Measurements from ENCODE around the gene HS3ST6. TPM values are rescaled to one million over a fixed set of nuclear protein-coding genes. Genes with fewer than 3 reads are reported as not detected.

HS3ST6 gene
- total RNA-seq, 2 experiments from 2014 or later: not detected

DNA sequence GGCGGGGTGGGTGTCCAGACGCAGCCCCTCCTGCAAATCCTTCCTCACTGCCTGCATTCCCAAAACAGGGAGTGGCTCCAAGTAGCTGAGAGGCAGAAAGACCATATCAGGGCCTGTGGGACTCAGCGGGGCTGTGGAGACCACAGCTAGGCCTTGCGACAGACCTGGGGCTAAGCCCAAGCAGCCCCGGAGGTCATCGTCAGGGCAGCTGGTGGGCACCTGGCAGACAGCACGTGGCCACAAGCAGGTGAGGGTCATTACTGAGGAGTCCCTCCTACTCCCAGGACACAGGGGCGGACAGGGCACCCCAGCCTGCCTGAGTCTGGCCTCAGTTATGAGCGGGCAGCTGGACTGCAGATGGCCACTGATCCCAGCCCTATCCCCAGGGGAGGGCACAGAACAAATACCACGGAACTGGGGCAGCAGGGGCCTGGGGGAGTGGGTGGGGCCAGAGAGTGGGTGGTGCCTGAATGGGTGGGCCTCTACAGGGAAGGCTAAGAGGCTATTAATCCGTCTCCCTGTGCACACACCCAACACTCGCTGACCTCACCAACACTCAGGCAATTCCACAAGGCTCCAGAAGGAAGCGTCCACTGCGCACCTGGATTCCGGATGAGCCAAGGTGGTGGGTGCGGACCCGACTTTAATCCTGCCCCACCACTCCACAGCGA, 8.5 kb downstream of the HS3ST6 start:
- H3K27ac Mint-ChIP-seq: no peak overlapping the region
- peaks cover 15% of the 10 kb centered on the region for H3K27me3 Mint-ChIP-seq
- no peaks in the 10 kb centered on the region for H3K4me1 Mint-ChIP-seq (ENCODE audit: low read depth)
- ChIA-PET POLR2A (no interaction called here), CTCF (no interaction called here)
- DNase-seq: no peak
- no peaks in the 10 kb centered on the region for H3K36me3 Mint-ChIP-seq
- no peaks in the 10 kb centered on the region for H3K9me3 Mint-ChIP-seq
- no peak overlapping the region for H3K4me3 Mint-ChIP-seq
- intact Hi-C loops (cut with micrococcal nuclease): no loop called here

DNA sequence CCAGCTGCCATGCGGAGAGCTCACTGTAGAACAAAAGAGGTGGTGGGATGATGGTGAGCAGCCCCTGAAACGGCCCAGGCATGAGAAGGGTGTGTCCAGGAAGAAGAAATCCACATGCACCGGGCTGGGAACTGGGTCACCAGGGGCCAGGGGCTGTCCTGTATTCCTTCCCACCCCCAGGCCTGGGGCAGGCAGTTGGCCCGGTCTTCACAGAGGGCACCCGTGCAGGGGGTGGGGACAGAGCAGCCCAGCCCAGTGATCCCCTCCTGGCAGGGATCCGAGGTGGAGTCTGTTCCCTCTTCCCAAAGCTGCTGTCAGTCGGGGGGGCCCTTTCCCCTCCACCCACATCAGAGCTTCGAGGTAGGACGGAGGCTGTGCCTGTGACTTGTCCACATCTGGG, 9.2 kb downstream of the HS3ST6 start:
- intact Hi-C loops (cut with micrococcal nuclease): no loop called here
- CTCF ChIA-PET: no interaction called here

GRCh38 chr16:1908184-1908583, 10.0 kb downstream of the HS3ST6 start:
- Mint-ChIP-seq H3K36me3 (no peaks in the 10 kb centered on the region), H3K4me3 (no peak overlapping the region), H3K4me1 (ENCODE audit: low read depth) (no peaks in the 10 kb centered on the region), H3K9me3 (no peaks in the 10 kb centered on the region), H3K27ac (no peak overlapping the region), H3K27me3 (peaks cover 12% of the 10 kb centered on the region)
- ChIA-PET CTCF (no interaction called here), POLR2A (no interaction called here)
- intact Hi-C loops (cut with micrococcal nuclease): no loop called here
- no peak for DNase-seq

More for the DNA sequence above, 9.2 kb downstream of the HS3ST6 start:
- no peak for DNase-seq
- Mint-ChIP-seq H3K27ac (no peak overlapping the region), H3K36me3 (no peaks in the 10 kb centered on the region), H3K4me3 (no peak overlapping the region), H3K27me3 (peaks cover 12% of the 10 kb centered on the region), H3K4me1 (ENCODE audit: low read depth) (no peaks in the 10 kb centered on the region), H3K9me3 (no peaks in the 10 kb centered on the region)
- POLR2A ChIA-PET: no interaction called here

DNA sequence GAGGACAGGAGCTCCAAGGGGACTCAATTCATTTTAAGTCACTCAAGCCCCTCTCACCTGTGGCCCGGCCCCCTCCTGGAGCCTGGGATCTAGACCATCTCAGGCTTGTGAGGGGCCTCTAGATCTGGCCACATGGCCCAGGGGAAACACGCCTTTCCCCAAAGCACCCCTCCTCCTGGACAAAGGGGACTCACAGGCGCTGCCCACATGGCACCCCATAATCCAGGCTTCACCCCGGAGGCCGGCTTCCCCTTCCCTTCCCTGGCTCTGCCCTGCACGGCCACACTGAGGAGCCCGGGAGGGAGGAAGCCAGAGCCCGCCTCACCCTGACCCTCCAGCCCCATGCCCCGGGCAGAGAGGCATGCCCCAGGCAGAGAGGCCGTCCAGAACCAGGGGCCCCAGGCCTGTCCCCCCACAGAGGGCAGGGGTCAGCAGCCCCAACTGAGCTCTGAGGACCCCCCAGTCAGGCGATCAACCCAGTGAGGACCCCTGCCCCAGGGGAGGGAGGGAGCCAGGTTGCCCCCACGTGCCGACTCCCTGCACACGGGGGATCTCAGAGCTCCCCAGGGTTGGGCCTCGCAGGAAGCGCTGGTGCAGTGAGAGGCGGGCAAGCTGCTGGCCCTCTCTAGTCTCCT, 10.9 kb downstream of the HS3ST6 start:
- no peaks in the 10 kb centered on the region for H3K9me3 Mint-ChIP-seq
- no peak for DNase-seq
- ChIA-PET POLR2A (no interaction called here), CTCF (no interaction called here)
- no peak overlapping the region for H3K27ac Mint-ChIP-seq
- no peaks in the 10 kb centered on the region for H3K4me1 Mint-ChIP-seq (ENCODE audit: low read depth)
- H3K4me3 Mint-ChIP-seq: no peak overlapping the region
- H3K27me3 Mint-ChIP-seq: peaks cover 12% of the 10 kb centered on the region
- intact Hi-C loops (cut with micrococcal nuclease): no loop called here
- H3K36me3 Mint-ChIP-seq: no peaks in the 10 kb centered on the region

DNA sequence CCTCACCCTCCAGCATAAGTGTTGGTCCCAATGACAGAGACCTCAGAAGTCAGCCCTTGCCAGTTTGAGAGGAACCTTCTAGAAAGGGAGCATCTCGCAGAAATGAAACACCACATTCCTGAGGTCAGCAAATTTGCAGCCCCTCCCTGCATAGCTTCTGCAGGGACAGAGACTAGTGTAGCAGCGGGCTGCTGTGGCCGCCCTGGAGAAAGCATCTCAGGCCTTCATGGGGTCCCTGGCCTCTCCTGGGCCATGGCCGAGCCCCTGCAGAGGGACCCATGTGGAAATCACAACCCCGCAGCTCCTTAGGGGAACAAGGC, 11.4 kb downstream of the HS3ST6 start:
- Mint-ChIP-seq H3K27me3 (peaks cover 12% of the 10 kb centered on the region), H3K4me3 (no peak overlapping the region), H3K9me3 (no peaks in the 10 kb centered on the region), H3K27ac (no peak overlapping the region), H3K4me1 (ENCODE audit: low read depth) (no peaks in the 10 kb centered on the region), H3K36me3 (no peaks in the 10 kb centered on the region)
- POLR2A ChIA-PET: no interaction called here
- DNase-seq: no peak
- CTCF ChIA-PET: no interaction called here
- intact Hi-C loops (cut with micrococcal nuclease): no loop called here

DNA sequence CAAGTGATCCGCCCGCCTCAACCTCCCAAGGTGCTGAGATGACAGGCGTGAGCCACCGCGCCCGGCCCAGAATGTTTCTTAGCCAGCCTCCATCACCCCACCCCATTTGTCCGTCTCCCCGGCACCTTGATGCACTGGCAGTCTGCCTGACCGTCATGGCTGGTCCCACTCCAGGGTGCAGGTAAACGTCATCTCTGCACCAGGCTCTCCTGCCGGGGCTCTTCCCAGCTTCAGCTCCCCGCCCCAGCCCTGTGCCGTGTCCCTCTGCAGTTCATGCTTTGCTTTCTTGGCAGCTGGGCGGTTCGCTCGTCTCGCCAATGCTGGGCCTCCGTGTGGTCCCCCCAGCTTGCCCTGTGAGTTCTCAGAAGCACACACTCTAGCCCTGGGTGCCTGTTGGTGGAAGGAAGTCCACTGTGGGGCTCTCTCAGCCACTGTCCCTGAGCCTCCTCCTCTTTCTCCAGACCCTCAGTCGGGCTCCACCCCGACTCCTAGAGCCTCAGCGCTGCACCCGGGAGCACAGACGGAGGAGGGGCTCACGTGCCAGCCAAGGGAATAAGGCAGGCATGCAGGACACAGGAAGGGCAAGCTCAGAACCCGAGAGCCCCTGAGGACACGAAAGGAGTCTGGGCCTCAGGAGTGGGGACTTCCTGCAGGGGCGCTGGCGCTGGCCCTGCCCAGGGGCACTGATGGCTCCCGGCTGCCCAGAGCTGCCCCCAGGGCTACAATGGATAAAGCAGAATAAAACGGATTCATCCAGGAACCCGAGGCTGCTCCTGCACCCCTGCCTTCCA, 12.0 kb downstream of the HS3ST6 start:
- ChIA-PET CTCF (no interaction called here), POLR2A (no interaction called here)
- intact Hi-C loops (cut with micrococcal nuclease): no loop called here
- Mint-ChIP-seq H3K9me3 (no peaks in the 10 kb centered on the region), H3K4me1 (ENCODE audit: low read depth) (no peaks in the 10 kb centered on the region), H3K4me3 (no peak overlapping the region), H3K27me3 (peaks cover 12% of the 10 kb centered on the region), H3K36me3 (no peaks in the 10 kb centered on the region), H3K27ac (no peak overlapping the region)
- no peak for DNase-seq

- DNase-seq: no peak
- Mint-ChIP-seq H3K27ac (no peak overlapping the region), H3K27me3 (peaks cover 9% of the 10 kb centered on the region), H3K4me3 (no peak overlapping the region), H3K9me3 (no peaks in the 10 kb centered on the region), H3K36me3 (no peaks in the 10 kb centered on the region), H3K4me1 (ENCODE audit: low read depth) (no peaks in the 10 kb centered on the region)
- intact Hi-C loops (cut with micrococcal nuclease): no loop called here
- ChIA-PET CTCF (no interaction called here), POLR2A (no interaction called here)
Observed at GRCh38 chr16:1903845-1904840, 14.1 kb downstream of the HS3ST6 start.

DNA sequence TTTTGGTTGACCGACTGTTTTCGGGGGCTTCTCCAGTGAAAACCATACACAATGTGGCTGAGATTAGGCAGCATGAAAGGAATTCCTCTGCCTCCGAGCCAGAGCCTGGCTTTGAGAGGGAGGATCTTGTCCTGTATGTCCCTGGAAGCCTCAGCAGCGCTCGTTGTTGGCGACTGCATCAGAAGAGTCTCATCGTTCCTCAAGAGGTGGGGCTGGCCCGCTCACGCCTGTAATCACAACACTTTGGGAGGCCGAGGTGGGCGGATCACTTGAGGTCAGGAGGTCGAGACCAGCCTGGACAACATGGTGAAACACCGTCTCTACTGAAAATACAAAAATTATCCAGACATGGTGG, 15.0 kb downstream of the HS3ST6 start:
- no peak for DNase-seq
- ChIA-PET POLR2A (no interaction called here), CTCF (no interaction called here)
- Mint-ChIP-seq H3K36me3 (no peaks in the 10 kb centered on the region), H3K27me3 (peaks cover 6% of the 10 kb centered on the region), H3K27ac (no peak overlapping the region), H3K9me3 (no peaks in the 10 kb centered on the region), H3K4me1 (ENCODE audit: low read depth) (no peaks in the 10 kb centered on the region), H3K4me3 (no peak overlapping the region)
- intact Hi-C loops (cut with micrococcal nuclease): no loop called here

DNA sequence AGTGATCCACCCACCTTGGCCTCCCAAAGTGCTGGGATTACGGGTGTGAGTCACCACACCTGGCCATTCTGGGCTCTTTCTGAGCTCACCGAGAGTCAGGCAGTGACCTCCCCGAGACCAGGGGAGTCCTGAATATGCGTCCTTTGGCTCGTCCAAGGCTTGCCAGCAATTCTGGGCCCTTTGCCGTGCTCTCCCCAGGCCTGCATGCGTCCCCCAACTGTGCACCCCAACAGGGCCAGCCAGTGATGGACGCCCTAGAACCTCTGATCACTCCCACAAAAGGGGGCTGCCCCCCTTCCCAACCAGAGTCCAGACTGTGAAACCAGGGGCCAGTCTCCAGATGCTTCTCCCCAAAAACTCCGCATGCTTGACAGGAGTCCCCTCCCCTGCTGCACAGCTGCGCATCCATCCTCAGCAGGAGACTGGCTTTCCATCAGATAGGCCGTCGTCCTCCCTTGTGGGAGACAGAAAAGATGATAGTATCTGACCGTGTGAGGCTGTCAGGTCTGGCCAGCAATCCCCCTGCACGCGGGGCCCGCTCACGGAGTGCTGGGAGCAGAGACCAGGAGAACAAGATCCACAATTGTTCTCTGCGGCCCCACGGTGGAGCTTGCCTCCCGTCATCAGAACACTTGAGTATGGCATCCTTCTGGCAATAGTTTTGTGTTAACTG, 15.5 kb downstream of the HS3ST6 start:
- no peak overlapping the region for H3K4me3 Mint-ChIP-seq
- no peak for DNase-seq
- H3K36me3 Mint-ChIP-seq: no peaks in the 10 kb centered on the region
- H3K4me1 Mint-ChIP-seq (ENCODE audit: low read depth): no peaks in the 10 kb centered on the region
- POLR2A ChIA-PET: no interaction called here
- no peak overlapping the region for H3K27ac Mint-ChIP-seq
- no peaks in the 10 kb centered on the region for H3K9me3 Mint-ChIP-seq
- CTCF ChIA-PET: no interaction called here
- intact Hi-C loops (cut with micrococcal nuclease): no loop called here
- H3K27me3 Mint-ChIP-seq: peaks cover 6% of the 10 kb centered on the region

- peaks cover 3% of the 10 kb centered on the region for H3K27me3 Mint-ChIP-seq
- H3K4me3 Mint-ChIP-seq: no peak overlapping the region
- DNase-seq: no peak
- CTCF ChIA-PET: no interaction called here
- no peaks in the 10 kb centered on the region for H3K4me1 Mint-ChIP-seq (ENCODE audit: low read depth)
- intact Hi-C loops (cut with micrococcal nuclease): no loop called here
- no peaks in the 10 kb centered on the region for H3K9me3 Mint-ChIP-seq
- H3K36me3 Mint-ChIP-seq: no peaks in the 10 kb centered on the region
- H3K27ac Mint-ChIP-seq: no peak overlapping the region
- POLR2A ChIA-PET: no interaction called here
Observed at GRCh38 chr16:1900452-1900774, 17.8 kb downstream of the HS3ST6 start.

GRCh38 chr16:1899641-1900451, 18.4 kb downstream of the HS3ST6 start:
- H3K27me3 Mint-ChIP-seq: peaks cover 3% of the 10 kb centered on the region
- intact Hi-C loops (cut with micrococcal nuclease): no loop called here
- no peak for DNase-seq
- no peaks in the 10 kb centered on the region for H3K36me3 Mint-ChIP-seq
- H3K27ac Mint-ChIP-seq: no peak overlapping the region
- no peaks in the 10 kb centered on the region for H3K9me3 Mint-ChIP-seq
- no peak overlapping the region for H3K4me3 Mint-ChIP-seq
- ChIA-PET POLR2A (interaction anchor here (0.7 kb wide), 1 partner anchor 75 kb away, joined by 7 read pairs; no protein-coding TSS in a partner anchor), CTCF (no interaction called here)
- H3K4me1 Mint-ChIP-seq (ENCODE audit: low read depth): no peaks in the 10 kb centered on the region

Measured in activated CD4-positive, alpha-beta memory T cell treated with anti-CD3 and anti-CD28 coated beads for 36 hours (primary cell).